Nucleus accumbens (tissue), 56 donors: ENCODE data around the gene EIF4ENIF1.
"Not testable (repeated sequence)": the region's sequence is repeated elsewhere in the genome, so short reads cannot be mapped to it uniquely, and the experiment has no call there.

Experiments
- DNase-seq, 56 donors: peaks; one replicate each; lab custom pipeline; 2025; lab: John Stamatoyannopoulos, UW

Gene EIF4ENIF1

DNA sequence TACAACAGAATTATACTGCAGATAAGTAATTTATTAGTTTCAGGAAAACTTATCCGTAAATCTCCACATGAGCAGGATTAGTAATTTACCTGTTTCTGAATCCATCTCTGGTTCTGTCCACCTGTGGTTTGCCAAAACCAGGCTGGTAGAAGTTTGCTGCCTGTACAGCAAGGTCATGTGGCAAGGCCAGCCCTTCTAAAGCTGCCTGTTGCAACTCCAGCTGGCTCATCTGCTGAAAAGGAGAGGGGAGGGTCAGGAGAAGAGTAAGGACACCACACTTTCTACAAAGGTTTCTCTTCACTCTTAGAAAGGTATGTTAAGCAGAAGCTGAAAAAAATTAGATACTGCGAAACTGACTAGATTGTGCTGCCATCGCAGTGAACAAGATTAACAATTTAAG is 42.3 kb downstream of the EIF4ENIF1 start:
- no peak for DNase-seq

DNA sequence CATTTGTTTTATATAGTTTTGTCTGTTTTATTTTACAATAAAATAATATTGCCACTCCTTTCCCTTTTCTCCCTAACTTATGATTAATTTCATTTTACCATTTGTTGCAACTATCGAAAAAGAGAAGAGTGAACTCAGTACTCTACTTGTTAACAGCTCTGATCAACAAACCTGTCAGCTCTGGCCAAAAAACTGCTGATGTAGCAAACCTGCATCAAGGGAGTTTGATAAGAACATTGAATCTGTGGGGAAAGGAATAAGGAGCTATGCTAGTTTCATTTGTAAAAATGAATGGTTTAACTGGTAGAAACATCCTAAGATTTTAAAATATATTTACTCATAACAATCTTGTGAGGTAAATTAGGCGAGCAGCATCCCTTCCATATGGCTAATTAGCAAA is 42.9 kb downstream of the EIF4ENIF1 start:
- DNase-seq: no peak

DNA sequence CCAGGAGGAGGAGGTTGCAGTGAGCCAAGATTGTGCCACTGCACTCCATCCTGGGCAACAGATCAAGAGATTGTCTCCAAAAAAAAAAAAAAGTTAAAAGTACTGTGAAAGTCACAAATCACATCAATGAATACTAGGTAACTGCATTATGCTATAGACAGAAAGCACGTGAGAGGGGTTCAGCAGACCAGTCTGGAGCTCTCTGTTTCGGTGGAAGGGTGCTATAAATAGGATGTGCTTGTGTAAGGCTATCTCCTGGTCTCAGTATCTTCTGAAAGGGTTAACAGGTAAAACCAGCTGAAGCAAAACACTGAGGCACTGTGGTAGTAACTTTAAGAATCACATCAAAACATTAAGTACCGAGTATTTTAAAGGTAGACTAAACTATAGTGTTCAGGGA is 43.4 kb downstream of the EIF4ENIF1 start:
- DNase-seq: no peak

DNA sequence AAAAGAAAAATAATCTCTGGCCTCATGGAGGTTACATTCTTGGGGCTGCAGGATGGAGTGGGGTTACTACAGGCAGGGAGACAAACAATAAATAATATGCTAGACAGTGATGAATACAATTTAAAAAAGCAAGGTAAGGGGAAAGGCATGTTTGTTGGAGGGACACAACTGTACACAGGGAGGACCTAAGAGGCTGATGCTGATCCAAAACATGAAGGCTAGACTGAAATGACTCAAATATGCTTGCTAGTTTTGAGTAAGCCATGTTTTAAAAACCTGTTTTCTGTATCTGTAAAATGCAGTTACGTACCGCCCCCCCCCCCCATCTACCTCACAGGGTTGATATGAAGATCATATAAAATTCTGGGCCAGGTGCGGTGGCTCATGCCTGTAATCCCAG is 44.0 kb downstream of the EIF4ENIF1 start:
- DNase-seq: no peak

DNA sequence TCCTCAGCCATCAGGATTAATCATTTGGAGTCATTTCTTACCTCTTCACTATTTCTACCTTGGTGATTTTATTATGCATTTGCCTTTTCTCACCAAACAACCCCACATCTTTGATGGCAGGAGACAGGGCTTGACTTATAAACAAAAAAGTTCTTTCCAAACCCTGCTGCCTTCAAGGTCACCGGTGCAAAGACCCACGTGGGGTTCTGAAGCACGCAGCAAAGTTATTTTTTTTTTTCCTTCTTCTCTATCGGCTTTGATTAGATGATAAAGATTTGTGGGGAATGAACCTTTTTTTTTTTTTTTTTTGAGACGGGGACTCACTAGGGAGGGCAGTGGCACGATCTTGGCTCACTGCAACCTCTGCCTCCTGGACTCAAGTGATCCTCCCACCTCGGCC is 46.1 kb downstream of the EIF4ENIF1 start:
- no peak for DNase-seq

DNA sequence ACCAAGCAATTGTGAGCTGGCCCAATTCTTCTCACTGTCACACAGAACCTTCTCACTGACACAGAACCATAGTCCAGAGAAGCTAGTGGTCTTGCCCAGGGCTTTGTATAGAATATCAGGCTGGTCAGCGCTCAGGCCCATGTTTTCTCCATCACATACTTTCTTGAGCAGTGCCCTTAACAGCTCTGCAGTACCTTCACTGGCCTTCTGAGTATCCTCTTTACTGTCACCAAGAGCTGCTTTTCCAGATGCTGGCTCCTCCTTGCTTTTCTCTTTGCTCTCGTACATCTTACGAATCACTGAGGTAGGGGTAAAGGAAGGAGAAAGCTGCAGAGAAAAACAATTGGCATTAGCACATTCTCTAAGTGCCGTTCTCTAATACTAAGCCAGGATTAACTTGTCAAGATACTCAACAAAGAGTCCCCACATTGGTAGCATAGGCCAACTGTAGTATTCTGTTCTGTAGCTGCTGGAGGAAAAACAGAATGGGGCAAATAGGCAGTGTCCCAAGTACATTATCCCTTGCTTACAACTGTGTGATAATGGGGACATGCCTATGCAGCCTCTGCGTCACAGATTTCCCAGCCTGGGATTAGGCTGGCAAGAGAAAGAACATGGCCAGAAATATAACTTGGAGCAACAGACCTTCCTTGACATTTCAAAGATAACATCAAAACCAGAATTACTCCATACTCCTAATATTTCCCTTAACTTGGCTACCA is 46.7 kb downstream of the EIF4ENIF1 start:
- DNase-seq: no peak

DNA sequence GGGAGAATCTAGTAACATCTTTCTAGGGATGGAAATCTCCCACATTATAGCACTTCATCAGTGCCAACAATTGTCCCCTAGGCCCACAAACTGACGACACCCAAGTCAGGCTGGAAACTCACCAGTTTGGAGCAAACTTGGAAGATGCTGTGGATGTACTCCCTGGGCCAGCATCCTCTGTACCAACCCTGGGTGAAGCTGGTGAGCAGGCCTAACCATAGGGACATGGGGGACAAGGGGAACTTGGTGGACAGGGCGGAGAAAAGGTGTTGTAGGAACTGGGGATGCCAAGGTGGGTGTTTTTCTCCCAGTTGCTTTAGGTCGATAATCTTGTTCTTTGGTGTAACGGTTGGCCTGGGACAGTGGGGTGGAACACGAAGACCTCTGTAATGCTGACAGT is 48.0 kb downstream of the EIF4ENIF1 start:
- no peak for DNase-seq

DNA sequence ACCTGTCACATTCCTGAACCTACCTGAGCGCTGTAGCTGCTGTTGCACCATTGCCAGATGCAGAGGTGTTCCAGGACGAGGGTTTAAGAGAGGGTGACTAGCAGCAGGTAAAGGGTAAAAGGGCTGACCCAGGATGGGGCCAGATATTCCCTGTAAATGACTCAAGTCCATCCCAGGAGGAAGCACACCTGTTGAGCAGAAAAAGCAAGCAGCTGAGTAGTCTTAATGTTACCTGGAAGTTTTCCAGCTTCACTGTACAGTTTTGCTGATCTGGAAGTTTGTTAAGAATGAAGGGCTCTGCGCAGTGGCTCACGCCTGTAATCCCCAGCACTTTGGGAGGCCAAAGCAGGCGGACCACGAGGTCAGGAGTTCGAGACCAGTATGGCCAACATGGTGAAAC is 49.0 kb downstream of the EIF4ENIF1 start:
- no peak for DNase-seq

DNA sequence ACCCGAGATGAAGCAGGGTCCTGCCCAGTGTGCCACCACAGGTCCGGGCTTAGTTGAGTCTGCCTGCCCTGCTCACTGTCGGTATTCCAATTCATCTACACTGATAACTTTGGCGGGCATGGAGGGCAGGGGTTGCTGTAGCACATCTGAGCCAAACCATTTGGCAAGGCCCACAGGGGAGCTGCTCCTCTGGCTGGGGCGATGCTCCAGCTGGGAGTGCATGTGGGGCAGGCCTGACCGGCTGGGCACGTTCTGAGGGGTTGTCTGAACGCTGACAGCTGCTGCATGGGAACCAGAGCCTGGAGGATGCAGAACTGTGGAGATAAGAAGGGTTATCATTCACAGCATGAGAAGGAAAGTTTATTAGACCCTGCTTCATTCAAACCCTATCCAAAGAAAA is 49.8 kb downstream of the EIF4ENIF1 start:
- peak in 2 of 56 donors; percentile 1 for DNase-seq

DNA sequence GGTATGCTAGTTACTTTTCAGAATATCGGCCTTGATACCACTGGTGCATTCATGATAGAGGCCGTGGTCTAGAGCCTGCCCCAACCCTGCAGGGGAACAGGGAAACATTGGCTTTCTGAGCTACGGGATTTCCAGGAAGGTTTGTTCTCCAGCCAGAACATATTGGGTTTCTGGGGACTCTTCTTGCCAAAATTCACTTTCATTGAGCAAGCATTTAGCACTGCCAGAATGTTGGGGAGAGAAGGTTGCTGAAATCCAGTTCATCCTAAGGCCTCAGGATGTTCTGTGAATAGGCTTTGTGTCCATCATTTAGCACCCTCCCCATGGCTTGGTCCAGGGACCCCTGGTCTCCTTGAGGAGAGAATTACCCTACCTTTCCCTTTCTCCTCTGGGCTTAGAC is 53.5 kb downstream of the EIF4ENIF1 start:
- no peak for DNase-seq

DNA sequence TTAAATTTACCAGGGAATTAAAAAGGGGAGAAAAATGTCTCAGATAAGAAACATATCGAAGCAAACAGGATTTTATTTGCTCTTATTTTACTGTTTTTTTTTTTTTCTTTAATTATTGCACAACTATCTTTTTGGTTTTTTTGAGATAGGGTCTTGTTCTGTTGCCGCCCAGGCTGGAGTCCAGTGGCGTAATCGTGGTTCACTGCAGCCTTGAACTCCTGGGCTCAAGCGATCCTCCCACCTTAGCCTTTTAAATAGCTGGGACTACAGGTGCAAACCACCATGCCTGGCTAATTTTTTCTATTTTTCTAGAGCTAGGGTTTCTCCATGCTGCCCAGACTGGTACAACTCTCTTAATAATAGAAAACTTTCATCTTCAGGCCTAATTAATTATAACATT is 57.7 kb downstream of the EIF4ENIF1 start:
- no peak for DNase-seq

DNA sequence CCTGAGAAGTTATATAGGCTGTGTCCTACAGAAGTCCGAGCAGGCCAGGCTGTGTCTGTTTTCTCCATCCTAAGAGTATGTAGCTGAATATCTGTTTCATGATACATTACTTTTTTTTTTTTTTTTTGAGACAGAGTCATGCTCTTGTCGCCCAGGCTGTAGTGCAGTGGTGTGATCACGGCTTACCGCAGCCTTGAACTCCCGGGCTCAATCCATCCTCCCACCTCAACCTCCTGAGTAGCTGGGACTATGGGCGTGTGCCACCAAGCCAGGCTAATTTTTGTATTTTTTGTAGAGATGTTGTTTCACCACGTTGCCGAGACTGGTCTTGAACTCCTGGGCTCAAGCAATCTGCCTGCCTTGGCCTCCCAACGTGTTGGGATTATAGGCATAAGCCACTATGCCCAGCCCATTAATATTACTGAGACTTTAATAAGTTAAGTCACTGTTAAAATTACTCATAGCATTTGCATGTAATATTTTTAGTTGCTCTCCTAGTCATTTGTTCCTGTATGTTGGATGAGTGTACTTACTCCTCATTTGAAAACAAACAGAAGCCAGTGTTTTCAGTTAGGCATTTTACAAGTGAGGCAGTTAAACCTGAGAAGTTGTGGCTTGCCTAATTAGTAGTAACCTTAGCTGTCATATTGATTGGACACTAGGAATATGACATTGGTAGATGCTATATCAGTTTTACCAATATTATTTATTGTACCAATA is 64.2 kb downstream of the EIF4ENIF1 start:
- no peak for DNase-seq

DNA sequence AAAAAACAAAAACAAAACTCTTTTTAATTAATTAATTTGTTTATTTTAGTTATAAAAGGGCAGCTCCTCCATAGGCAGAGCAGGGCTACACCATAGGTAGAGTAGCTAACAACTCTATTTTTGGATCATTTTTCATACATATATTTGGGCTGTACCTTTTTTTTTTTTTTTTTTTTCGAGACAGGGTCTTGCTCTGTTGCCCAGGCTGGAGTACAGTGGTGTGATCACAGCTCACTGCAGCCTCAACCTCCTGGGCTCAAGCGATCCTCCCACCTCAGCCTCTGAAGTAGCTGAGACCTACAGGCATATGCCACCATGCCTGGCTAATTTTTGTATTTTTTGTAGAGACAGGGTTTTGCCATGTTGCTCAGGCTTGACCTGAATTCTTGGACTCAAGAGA is 87.3 kb downstream of the EIF4ENIF1 start:
- DNase-seq: not testable (repeated sequence)

DNA sequence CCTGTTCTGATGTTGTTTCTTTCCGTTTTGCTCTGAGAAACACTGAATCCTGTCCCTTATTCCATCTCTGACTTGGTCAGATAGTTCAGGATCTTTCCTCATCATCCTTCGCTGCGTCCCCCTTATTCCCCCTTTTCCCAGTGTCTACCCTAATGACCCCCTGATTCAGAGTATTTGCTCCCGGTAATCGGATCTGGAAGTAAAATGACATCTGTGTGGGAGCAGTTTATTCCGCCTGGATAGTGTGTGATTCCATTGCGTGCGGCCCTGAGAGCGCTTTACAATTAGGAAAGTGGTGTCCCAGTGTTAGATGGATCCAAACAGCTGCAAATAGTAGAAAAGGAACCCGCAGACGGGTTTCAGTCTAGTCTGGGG is 89.6 kb downstream of the EIF4ENIF1 start:
- DNase-seq: no peak

DNA sequence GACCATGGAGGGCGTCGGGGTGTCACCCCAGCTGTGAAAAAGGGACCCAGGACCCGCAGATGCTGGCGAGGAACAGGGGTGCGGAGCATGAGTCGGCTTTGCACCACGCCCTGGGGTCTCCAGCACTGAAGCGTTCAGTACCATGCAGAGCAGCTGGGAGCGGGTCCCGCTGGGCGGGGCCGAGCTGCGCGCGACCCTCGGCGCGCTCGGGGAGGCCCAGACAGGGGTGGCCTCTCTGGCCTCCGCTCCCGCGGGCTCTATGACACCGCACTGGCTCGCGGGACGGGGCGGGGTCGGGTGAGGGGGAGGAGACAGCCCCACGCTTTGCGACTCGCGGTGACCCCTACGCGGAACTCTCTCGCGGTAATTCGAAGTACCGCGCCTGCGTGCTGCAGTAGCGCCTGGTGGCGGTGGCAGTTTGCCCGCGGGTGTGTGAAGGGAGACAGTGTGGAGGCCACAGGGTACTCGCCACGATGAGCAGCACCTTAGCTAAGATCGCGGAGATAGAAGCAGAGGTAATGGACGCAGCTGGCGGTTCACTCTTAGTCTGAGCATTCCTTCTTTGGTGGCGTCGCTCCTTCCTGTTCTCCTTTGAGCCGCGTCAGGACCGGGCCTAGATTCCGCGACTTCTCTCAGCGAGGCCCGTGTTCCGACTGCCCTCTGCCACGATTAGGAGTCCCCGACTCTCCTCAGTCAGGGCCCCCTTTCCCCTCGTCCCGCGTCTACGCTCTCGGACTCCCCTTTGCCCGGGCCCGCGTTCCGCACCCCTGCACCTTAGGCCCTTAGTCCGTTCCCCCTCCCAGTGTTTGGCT is 90.2 kb downstream of the EIF4ENIF1 start, which contains the start of gene DRG1:
TSS of gene DRG1 (plus strand) at position 394 of the 812 bp plus-strand sequence. CDS start at position 474, 80 bp downstream.
- DNase-seq: peak; percentile 80 to 99 (median 95)

DNA sequence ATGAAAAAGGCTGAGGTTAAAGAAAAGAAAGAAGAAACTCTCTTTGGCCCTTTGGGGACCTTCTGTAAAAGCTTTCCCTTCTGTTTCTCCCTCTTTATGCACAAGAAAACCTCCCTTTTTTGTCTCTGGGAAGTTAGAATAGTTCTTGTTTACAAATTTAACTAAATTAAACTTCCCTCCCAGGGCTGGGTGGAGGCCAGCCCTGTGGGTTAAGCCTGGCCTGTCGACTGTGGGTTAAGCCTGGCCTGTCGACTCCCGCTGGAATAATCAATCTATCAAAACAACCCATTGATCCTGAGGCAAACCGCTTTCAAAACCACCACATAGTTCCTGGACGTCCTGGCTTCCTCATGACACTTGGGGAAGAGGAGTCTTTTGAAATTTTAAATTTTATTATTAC is 91.4 kb downstream of the EIF4ENIF1 start:
- no peak for DNase-seq

DNA sequence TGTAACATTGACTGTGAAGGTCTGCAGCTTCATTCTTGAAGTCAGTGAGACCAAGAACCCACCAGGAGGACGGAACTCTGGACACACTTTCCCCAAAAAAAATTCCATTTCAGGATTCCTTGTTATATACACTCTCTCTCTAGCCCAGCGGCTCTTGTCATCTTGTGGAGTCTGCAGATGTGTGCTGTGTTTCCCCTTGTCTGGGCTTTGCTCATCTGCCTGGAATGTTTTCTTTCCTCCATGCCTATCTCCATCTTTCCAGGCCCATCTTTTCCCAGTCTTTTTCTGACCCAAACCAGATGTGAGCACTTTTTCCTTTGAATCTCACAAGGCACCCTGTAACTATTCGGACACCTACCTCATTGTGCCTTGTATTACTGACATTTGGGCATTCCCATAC is 95.3 kb downstream of the EIF4ENIF1 start:
- no peak for DNase-seq

DNA sequence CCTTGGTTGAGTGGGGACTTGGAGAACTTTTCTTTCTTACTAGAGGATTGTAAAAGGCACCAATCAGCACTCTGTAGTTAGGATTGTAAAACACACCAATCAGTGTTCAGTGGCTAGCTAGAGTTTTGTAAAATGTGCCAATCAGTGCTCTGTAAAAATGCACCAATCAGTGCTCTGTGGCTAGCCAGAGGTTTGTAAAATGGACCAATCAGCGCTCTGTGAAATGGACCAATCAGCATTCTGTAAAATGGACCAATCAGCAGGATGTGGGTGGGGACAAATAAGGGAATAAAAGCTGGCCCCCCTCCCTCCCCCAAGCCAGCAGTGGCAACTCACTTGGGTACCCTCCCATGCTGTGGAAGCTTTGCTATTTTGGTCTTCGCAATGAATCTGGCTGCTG is 95.7 kb downstream of the EIF4ENIF1 start:
- no peak for DNase-seq
